ENCODE measurements around the gene TOMM6.

GRCh38 chr6:41791984-41792383 is 4.5 kb downstream of the TOMM6 start:
- no peak for TF ChIP-seq CTCF (IDR thresholded peaks at IDR 0.05; ENCODE audit: low read depth, low read length)
- TF ChIP-seq EZH2phosphoT487 (IDR thresholded peaks at IDR 0.05; ENCODE audit: low read depth): no peak
